HCT116 (cell line): ENCODE measurements around the gene MIS18A. TPM values are rescaled to one million over a fixed set of nuclear protein-coding genes. Genes with fewer than 3 reads are reported as not detected.

Experiments used
- ATAC-seq: fragments of 200-7000 bp; cut with Tn5 transposase; 2 replicates; pipeline ENCODE4 v1.9.1; 2020; ENCODE audit warnings: mild to moderate bottlenecking, moderate library complexity
- BruUV-seq: library from RNA; stranded (reverse); fragments of 400-500 nt; replicated peaks from 2 replicates; lab custom pipeline; 2021; lab: Mats Ljungman, UMichigan
- CTCF ChIA-PET: fragments of 300-600 bp; sonication (Branson Sonifier 250); formaldehyde crosslinking; loops from one replicate; lab custom pipeline; 2021; ENCODE audit warnings: antibody characterized with exemption; lab: Charles Lee
- POLR2A ChIA-PET: fragments of 300-600, 350-600 bp; sonication (Branson Sonifier 250); formaldehyde crosslinking; loops from one replicate; lab custom pipeline; 2021; ENCODE audit warnings: antibody characterized with exemption; lab: Charles Lee
- RAD21 ChIA-PET, 2 experiments: fragments of 300-600 bp; sonication (Branson Sonifier 250); formaldehyde crosslinking; loops; one replicate each; lab custom pipeline; 2023; ENCODE audit warnings: low total read pairs in 2 of 2; ENCODE audit not compliant: uncharacterized antibody in 2 of 2, unreplicated experiment in 2 of 2, low non-redundant PET in 1 of 2; lab: Charles Lee
- DNase-seq: peaks from one replicate; pipeline ENCODE4 v3.0.0-alpha.2; 2010; ENCODE audit warnings: low read depth, low spot score
- H2AFZ ChIP-seq: fragments of 200-600 bp; shearing (Covaris generic), sonication (generic); 2 replicates; pipeline ENCODE4 v1.6.1; 2017; ENCODE audit warnings: low read depth, mixed run types, mixed read lengths, antibody characterized with exemption, low read length; ENCODE audit not compliant: poor library complexity, severe bottlenecking
- H3K27ac ChIP-seq: 2 replicates; pipeline ENCODE4 v1.5.1; 2012; ENCODE audit warnings: low read depth, low read length
- H3K27me3 ChIP-seq: fragments of 200-600 bp; sonication (generic); 2 replicates; pipeline ENCODE4 v1.6.1; 2016; ENCODE audit warnings: mixed run types, low read length, mixed read lengths; ENCODE audit not compliant: insufficient read depth
- H3K36me3 ChIP-seq, 2 experiments: fragments of 200-500 bp in 1 of 2; fragments of 200-600 bp in 1 of 2; sonication (Bioruptor generic) in 1 of 2; sonication (generic) in 1 of 2; 2 replicates each; pipeline versions ENCODE4 v1.5.1 to v1.6.1; 2014 to 2016; ENCODE audit warnings: low read length in 2 of 2, inconsistent platforms in 1 of 2, mixed read lengths in 1 of 2, mixed run types in 1 of 2; ENCODE audit not compliant: insufficient read depth in 2 of 2, control insufficient read depth in 1 of 2
- H3K4me1 ChIP-seq, 2 experiments: fragments of 200-600 bp in 1 of 2; sonication (generic) in 1 of 2; 2 replicates each; pipeline versions ENCODE4 v1.5.1 to v1.6.1; 2012 to 2017; ENCODE audit warnings: low read length in 2 of 2, inconsistent platforms in 1 of 2, mild to moderate bottlenecking in 1 of 2, mixed read lengths in 1 of 2, mixed run types in 1 of 2, moderate library complexity in 1 of 2; ENCODE audit not compliant: insufficient read depth in 2 of 2, control insufficient read depth in 1 of 2
- H3K4me2 ChIP-seq: fragments of 200-600 bp; sonication (generic); 2 replicates; pipeline ENCODE4 v1.6.1; 2017; ENCODE audit warnings: mixed run types, low read length, mixed read lengths
- H3K4me3 ChIP-seq, 2 experiments: fragments of 200-600 bp in 1 of 2; sonication (generic) in 1 of 2; replicated peaks in 1 of 2; 2 replicates each; pipeline ENCODE4 v1.5.1; 2011 to 2016; ENCODE audit warnings: low read length in 2 of 2, control low read depth in 1 of 2, low read depth in 1 of 2, mild to moderate bottlenecking in 1 of 2, mixed read lengths in 1 of 2, mixed run types in 1 of 2
- H3K79me2 ChIP-seq: fragments of 200-600 bp; sonication (generic); 2 replicates; pipeline ENCODE4 v1.6.1; 2017; ENCODE audit warnings: mild to moderate bottlenecking, mixed run types, low read length, moderate library complexity, mixed read lengths; ENCODE audit not compliant: insufficient read depth
- H3K9ac ChIP-seq: fragments of 200-600 bp; sonication (generic); 2 replicates; pipeline ENCODE4 v1.6.1; 2016; ENCODE audit warnings: low read length, mixed read lengths
- H3K9me2 ChIP-seq: fragments of 200-600 bp; sonication (generic), shearing (Covaris generic); 2 replicates; pipeline ENCODE4 v1.6.1; 2017; ENCODE audit warnings: mixed run types, mild to moderate bottlenecking, moderate library complexity; ENCODE audit not compliant: insufficient read depth
- H3K9me3 ChIP-seq, 2 experiments: fragments of 200-500 bp in 1 of 2; fragments of 200-600 bp in 1 of 2; sonication (Bioruptor generic) in 1 of 2; sonication (generic) in 1 of 2; 2 replicates each; pipeline ENCODE4 v1.6.1; 2014 to 2017; ENCODE audit warnings: low read length in 2 of 2, mixed read lengths in 2 of 2, inconsistent platforms in 1 of 2, low read depth in 1 of 2, mild to moderate bottlenecking in 1 of 2, mixed run types in 1 of 2, moderate library complexity in 1 of 2; ENCODE audit not compliant: control insufficient read depth in 1 of 2, insufficient read depth in 1 of 2
- H4K20me1 ChIP-seq: fragments of 200-600 bp; sonication (generic), shearing (Covaris generic); 2 replicates; pipeline ENCODE4 v1.6.1; 2017; ENCODE audit warnings: mixed run types, mild to moderate bottlenecking, moderate library complexity; ENCODE audit not compliant: insufficient read depth
- EGR1 ChIP-seq: IDR thresholded peaks from 2 replicates; pipeline ENCODE4 v1.6.1; 2012; ENCODE audit warnings: low read depth
- RAD21 ChIP-seq: IDR thresholded peaks from 2 replicates; pipeline ENCODE4 v1.6.1; 2012; ENCODE audit warnings: low read depth, mild to moderate bottlenecking
- TCF7L2 ChIP-seq: IDR thresholded peaks from 2 replicates; pipeline ENCODE4 v1.7.0; 2011; ENCODE audit warnings: borderline replicate concordance, inconsistent platforms; ENCODE audit not compliant: insufficient read depth, insufficient read length; ENCODE audit errors: extremely low read depth
- intact Hi-C: fragments of 100-400 bp; cut with micrococcal nuclease; formaldehyde crosslinking; loops from 2 replicates; pipeline ENCODE4 v1.10.0; 2022
- total RNA-seq: library from RNA; stranded (reverse); gene quantifications from one replicate; pipeline ENCODE4 v1.2.1, GENCODE V29; 2021; ENCODE audit not compliant: unreplicated experiment
- TF ChIP-seq, protein P1 (sequence below): IDR thresholded peaks from 2 replicates; pipeline ENCODE4 v1.6.1; 2012

The MIS18A gene
- total RNA-seq, 1 experiment from 2014 or later, result 30.0 TPM

DNA sequence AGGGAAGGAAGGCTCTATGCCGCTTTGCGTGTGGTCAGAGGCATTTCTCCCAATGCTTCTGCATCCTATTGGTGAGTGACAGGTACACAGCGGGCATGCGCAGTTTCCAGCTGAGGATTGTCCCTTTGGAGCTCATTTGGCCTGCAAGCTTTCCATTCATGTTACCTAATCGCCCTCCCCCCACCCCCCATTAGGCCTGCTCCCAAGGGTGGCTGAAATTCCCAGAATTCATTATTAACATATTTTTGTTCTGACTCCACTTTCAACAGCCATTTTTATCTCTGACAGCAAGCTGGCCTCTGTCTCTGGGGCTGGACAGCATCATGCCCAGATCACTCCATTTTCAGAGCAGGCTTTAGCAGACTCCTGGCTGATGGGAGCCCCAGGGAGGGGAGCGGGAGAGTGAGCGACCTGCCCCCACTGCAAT lies 25.6 kb downstream of the MIS18A start:
- Histone ChIP-seq H3K27ac (no peak overlapping the region), H3K4me1 (peaks cover 0 to 13% of the 10 kb centered on the region in 2 experiments; a peak in 3 of 4 replicates), H3K4me3 (no peak overlapping the region), H3K9me2 (no peaks in the 10 kb centered on the region), H3K4me2 (no peak overlapping the region), H3K9me3 (peaks cover 0 to 6% of the 10 kb centered on the region in 2 experiments; a peak in 1 of 4 replicates), H3K9ac (no peak overlapping the region), H2AFZ (no peak overlapping the region), H3K36me3 (no peaks in the 10 kb centered on the region), H3K27me3 (peaks cover 69% of the 10 kb centered on the region), H4K20me1 (no peaks in the 10 kb centered on the region), H3K79me2 (no peaks in the 10 kb centered on the region)
- no peak for DNase-seq
- ChIA-PET POLR2A (no interaction called here), RAD21 (no interaction called here), CTCF (interaction anchor here (0.7 to 1.3 kb wide), 2 partner anchors 66 to 472 kb away, joined by 3 read pairs; no protein-coding TSS in a partner anchor)
- intact Hi-C loops, result no loop called here
- no TSS peak for BruUV-seq
- ATAC-seq, result no peak
- TF ChIP-seq RAD21, result no peak

DNA sequence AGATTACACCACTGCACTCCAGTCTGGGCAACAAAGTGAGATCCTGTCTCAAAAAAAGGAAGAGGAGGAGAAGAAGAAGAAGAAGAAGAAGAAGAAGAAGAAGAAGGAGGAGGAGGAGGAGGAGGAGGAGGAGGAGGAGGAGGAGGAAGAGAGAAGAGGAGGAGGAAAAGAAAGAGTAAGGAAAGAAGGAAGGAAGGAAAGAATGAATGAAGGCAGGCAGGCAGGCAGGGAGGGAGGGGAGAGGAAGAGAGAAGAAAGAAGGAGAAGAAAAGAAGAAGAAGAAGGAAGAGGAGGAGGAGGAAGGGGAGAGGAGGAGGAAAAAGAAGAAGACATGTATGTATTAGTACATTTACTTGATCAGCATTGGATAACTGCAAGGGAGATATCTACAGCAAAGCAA lies 26.7 kb downstream of the MIS18A start:
- POLR2A ChIA-PET, result no interaction called here
- Histone ChIP-seq H3K9me2 (no peaks in the 10 kb centered on the region), H3K4me1 (peaks cover 0 to 5% of the 10 kb centered on the region in 2 experiments; a peak in 2 of 4 replicates), H3K4me3 (no peak overlapping the region), H4K20me1 (no peaks in the 10 kb centered on the region), H3K36me3 (no peaks in the 10 kb centered on the region), H3K9me3 (peaks cover 0 to 6% of the 10 kb centered on the region in 2 experiments; a peak in 1 of 4 replicates), H3K4me2 (no peak overlapping the region), H3K9ac (no peak overlapping the region), H3K27me3 (peaks cover 77% of the 10 kb centered on the region), H3K27ac (no peak overlapping the region), H2AFZ (no peak overlapping the region), H3K79me2 (no peaks in the 10 kb centered on the region)
- TF ChIP-seq, protein P1, sequence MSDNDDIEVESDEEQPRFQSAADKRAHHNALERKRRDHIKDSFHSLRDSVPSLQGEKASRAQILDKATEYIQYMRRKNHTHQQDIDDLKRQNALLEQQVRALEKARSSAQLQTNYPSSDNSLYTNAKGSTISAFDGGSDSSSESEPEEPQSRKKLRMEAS, result no peak
- TF ChIP-seq RAD21, result no peak
- TF ChIP-seq EGR1, result no peak
- no peak for TF ChIP-seq TCF7L2
- DNase-seq, result no peak
- RAD21 ChIA-PET, result no interaction called here
- intact Hi-C loops, result no loop called here
- CTCF ChIA-PET, result interaction anchor here (1.3 kb wide), 1 partner anchor 471 kb away, joined by 3 read pairs; no protein-coding TSS in a partner anchor
- BruUV-seq, result no TSS peak
- no peak for ATAC-seq
